Endothelial cell (in vitro differentiated cells): ENCODE measurements around the gene SMARCA2. TPM values are rescaled to one million over a fixed set of nuclear protein-coding genes. Genes with fewer than 3 reads are reported as not detected.

Source experiments
- DNase-seq: peaks from one replicate; pipeline ENCODE4 v3.0.0; 2021; ENCODE audit warnings: low spot score
- H3K27ac Mint-ChIP-seq: one replicate; pipeline ENCODE4 v1.8.0; 2021; ENCODE audit warnings: mixed read lengths, inconsistent platforms; ENCODE audit not compliant: unreplicated experiment
- H3K27me3 Mint-ChIP-seq: one replicate; pipeline ENCODE4 v1.8.0; 2021; ENCODE audit warnings: mild to moderate bottlenecking, moderate library complexity, mixed read lengths, inconsistent platforms; ENCODE audit not compliant: unreplicated experiment
- H3K36me3 Mint-ChIP-seq: one replicate; pipeline ENCODE4 v1.8.0; 2021; ENCODE audit warnings: mild to moderate bottlenecking, low read depth, mixed read lengths, inconsistent platforms; ENCODE audit not compliant: unreplicated experiment
- H3K4me1 Mint-ChIP-seq: one replicate; pipeline ENCODE4 v1.8.0; 2021; ENCODE audit warnings: mild to moderate bottlenecking, mixed read lengths, inconsistent platforms; ENCODE audit not compliant: unreplicated experiment
- H3K4me3 Mint-ChIP-seq: one replicate; pipeline ENCODE4 v1.8.0; 2021; ENCODE audit warnings: mild to moderate bottlenecking, mixed read lengths, inconsistent platforms; ENCODE audit not compliant: unreplicated experiment
- H3K9me3 Mint-ChIP-seq: one replicate; pipeline ENCODE4 v1.8.0; 2021; ENCODE audit warnings: mixed read lengths, inconsistent platforms; ENCODE audit not compliant: unreplicated experiment
- total RNA-seq: library from RNA; stranded (reverse); fragmentation: NEBNext Ultra II Directional; extraction: Animal tissue kit (Norgen Biotek cat#: 25700); gene quantifications from one replicate; pipeline ENCODE4 v1.2.1, GENCODE V29; 2021; ENCODE audit not compliant: unreplicated experiment
- TF ChIP-seq, protein P1 (sequence below): fragments of 200-600 bp; sonication (generic); IDR thresholded peaks from one replicate; pipeline ENCODE4 v1.5.0; 2021; ENCODE audit warnings: antibody characterized with exemption; ENCODE audit not compliant: unreplicated experiment

SMARCA2 gene
- total RNA-seq, 1 donor from 2014 or later, result 43.7 TPM

- H3K9me3 Mint-ChIP-seq, result no peaks in the 10 kb centered on the region
- peaks cover 4% of the 10 kb centered on the region for H3K36me3 Mint-ChIP-seq
- no peaks in the 10 kb centered on the region for H3K4me1 Mint-ChIP-seq
- H3K4me3 Mint-ChIP-seq, result no peak overlapping the region
- no peak for DNase-seq
- TF ChIP-seq, protein P1, sequence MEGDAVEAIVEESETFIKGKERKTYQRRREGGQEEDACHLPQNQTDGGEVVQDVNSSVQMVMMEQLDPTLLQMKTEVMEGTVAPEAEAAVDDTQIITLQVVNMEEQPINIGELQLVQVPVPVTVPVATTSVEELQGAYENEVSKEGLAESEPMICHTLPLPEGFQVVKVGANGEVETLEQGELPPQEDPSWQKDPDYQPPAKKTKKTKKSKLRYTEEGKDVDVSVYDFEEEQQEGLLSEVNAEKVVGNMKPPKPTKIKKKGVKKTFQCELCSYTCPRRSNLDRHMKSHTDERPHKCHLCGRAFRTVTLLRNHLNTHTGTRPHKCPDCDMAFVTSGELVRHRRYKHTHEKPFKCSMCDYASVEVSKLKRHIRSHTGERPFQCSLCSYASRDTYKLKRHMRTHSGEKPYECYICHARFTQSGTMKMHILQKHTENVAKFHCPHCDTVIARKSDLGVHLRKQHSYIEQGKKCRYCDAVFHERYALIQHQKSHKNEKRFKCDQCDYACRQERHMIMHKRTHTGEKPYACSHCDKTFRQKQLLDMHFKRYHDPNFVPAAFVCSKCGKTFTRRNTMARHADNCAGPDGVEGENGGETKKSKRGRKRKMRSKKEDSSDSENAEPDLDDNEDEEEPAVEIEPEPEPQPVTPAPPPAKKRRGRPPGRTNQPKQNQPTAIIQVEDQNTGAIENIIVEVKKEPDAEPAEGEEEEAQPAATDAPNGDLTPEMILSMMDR, result no peak
- no peak overlapping the region for H3K27ac Mint-ChIP-seq
- H3K27me3 Mint-ChIP-seq, result no peaks in the 10 kb centered on the region
Measured at GRCh38 chr9:2151171-2151570, 136.0 kb downstream of the SMARCA2 start.

- no peak overlapping the region for H3K4me3 Mint-ChIP-seq
- H3K9me3 Mint-ChIP-seq, result no peaks in the 10 kb centered on the region
- TF ChIP-seq, protein P1, result no peak
- peaks cover 6% of the 10 kb centered on the region for H3K4me1 Mint-ChIP-seq
- no peak for DNase-seq
- H3K36me3 Mint-ChIP-seq, result peaks cover 4% of the 10 kb centered on the region
- H3K27ac Mint-ChIP-seq, result no peak overlapping the region
- no peaks in the 10 kb centered on the region for H3K27me3 Mint-ChIP-seq
Measured at GRCh38 chr9:2152966-2153629, 138.0 kb downstream of the SMARCA2 start.

GRCh38 chr9:2153630-2154217, 138.6 kb downstream of the SMARCA2 start:
- Mint-ChIP-seq H3K4me3 (no peak overlapping the region), H3K4me1 (peaks cover 12% of the 10 kb centered on the region), H3K27me3 (no peaks in the 10 kb centered on the region), H3K27ac (no peak overlapping the region), H3K9me3 (no peaks in the 10 kb centered on the region), H3K36me3 (peaks cover 3% of the 10 kb centered on the region)
- TF ChIP-seq, protein P1, result no peak
- DNase-seq, result no peak

DNA sequence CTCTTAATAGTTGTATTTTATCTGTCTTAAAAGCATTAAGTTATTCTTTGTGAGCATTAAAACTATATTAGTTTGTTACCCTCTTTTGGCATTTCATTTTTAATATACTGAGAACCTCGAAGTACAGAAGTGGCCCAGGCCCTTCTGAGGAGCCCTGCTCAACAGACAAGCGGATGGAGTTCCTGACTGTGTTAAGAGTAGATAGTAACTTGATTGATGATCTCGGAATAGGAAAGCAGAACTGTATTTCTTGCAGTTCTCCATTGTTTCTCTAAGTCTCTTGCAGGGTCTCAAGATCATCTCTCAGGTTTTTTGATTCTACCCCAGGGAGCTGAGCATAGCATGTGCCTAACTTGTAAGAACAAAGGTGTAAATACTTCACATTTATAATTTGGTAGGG, 139.6 kb downstream of the SMARCA2 start:
- Mint-ChIP-seq H3K27me3 (no peaks in the 10 kb centered on the region), H3K27ac (no peak overlapping the region), H3K36me3 (no peaks in the 10 kb centered on the region), H3K9me3 (no peaks in the 10 kb centered on the region), H3K4me1 (peaks cover 19% of the 10 kb centered on the region), H3K4me3 (no peak overlapping the region)
- no peak for DNase-seq
- TF ChIP-seq, protein P1, result no peak

- Mint-ChIP-seq H3K9me3 (no peaks in the 10 kb centered on the region), H3K27me3 (no peaks in the 10 kb centered on the region), H3K4me1 (peaks cover 29% of the 10 kb centered on the region), H3K4me3 (no peak overlapping the region), H3K27ac (no peak overlapping the region), H3K36me3 (no peaks in the 10 kb centered on the region)
- no peak for DNase-seq
- TF ChIP-seq, protein P1, result no peak
Measured at GRCh38 chr9:2155966-2156365, 140.8 kb downstream of the SMARCA2 start.
